BLaER1 (cell line): ENCODE measurements around the gene FLNA.
"Not testable (repeated sequence)": the region's sequence is repeated elsewhere in the genome, so short reads cannot be mapped to it uniquely, and the experiment has no call there.

Experiments used
- H3K27ac ChIP-seq: shearing (Covaris generic); formaldehyde crosslinking; 2 replicates; pipeline ENCODE4 v1.8.1; 2022
- H3K27me3 ChIP-seq: shearing (Covaris generic); formaldehyde crosslinking; 2 replicates; pipeline ENCODE4 v1.8.1; 2022
- H3K36me3 ChIP-seq: shearing (Covaris generic); formaldehyde crosslinking; 2 replicates; pipeline ENCODE4 v1.8.1; 2022
- H3K4me1 ChIP-seq: shearing (Covaris generic); formaldehyde crosslinking; 2 replicates; pipeline ENCODE4 v1.8.1; 2022
- H3K4me2 ChIP-seq: shearing (Covaris generic); formaldehyde crosslinking; 2 replicates; pipeline ENCODE4 v1.8.1; 2022
- H3K4me3 ChIP-seq: shearing (Covaris generic); formaldehyde crosslinking; 2 replicates; pipeline ENCODE4 v1.8.1; 2022
- H3K9ac ChIP-seq: shearing (Covaris generic); formaldehyde crosslinking; 2 replicates; pipeline ENCODE4 v1.8.1; 2022
- H3K9me3 ChIP-seq: shearing (Covaris generic); formaldehyde crosslinking; 2 replicates; pipeline ENCODE4 v1.8.1; 2022
- H4K20me1 ChIP-seq: shearing (Covaris generic); formaldehyde crosslinking; 2 replicates; pipeline ENCODE4 v1.8.1; 2022
- Cebpa-rat ChIP-seq: shearing (Covaris generic); IDR thresholded peaks from 2 replicates; pipeline ENCODE4 v1.8.1; 2022

The FLNA gene

DNA sequence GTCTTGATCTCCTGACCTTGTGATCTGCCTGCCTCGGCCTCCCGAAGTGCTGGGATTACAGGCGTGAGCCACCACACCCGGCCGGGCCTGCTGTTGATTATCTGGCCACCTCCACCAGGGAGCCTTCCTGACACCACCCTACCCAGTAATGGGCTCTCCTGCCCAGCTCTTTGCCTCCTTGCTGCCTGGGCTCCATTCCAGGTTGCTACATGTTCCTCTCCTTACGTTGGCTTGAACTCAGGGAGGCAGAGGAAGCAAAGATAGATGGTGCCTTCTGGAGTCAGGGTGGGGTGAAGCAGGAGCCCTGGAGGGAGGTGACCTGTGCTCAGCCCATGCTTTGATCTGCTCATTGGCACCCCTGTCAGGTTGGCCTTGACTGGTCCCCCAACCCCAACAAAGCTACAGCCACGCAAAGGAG, 26.3 kb downstream of the FLNA start:
- H3K27ac ChIP-seq: peak overlapping the region; percentile 13; the same call in 1 of the 2 replicates
- no peaks in the 10 kb centered on the region for H3K9me3 ChIP-seq
- no peak overlapping the region for H3K9ac ChIP-seq
- peaks cover 19% of the 10 kb centered on the region; the same call in 1 of the 2 replicates for H3K27me3 ChIP-seq
- H4K20me1 ChIP-seq: peaks cover 26% of the 10 kb centered on the region; the same call in 1 of the 2 replicates
- H3K4me1 ChIP-seq: peaks cover 15% of the 10 kb centered on the region
- no peak for TF ChIP-seq Cebpa-rat
- H3K4me3 ChIP-seq: no peak overlapping the region
- no peak overlapping the region; the same call in 1 of the 2 replicates for H3K4me2 ChIP-seq
- peaks cover 46% of the 10 kb centered on the region for H3K36me3 ChIP-seq

DNA sequence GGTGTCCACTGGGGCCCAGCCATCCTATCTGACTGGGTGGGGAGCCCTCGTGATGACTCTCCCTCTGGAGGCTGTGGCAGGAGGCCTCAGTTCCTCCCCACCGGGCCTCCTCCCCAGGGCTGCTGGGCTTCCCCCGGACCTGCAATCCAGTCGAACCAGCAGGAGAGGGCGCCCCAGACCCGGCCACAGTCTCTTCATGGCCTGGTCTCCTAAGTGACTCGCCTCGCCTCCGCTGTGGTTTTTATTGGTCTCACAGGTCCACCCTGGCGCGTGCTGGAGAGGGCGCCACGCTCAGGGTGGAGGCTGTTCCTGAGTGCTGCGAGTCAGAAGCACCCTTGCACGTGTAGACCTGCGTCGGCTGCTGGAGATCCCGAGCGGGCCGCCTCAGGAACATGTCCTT, 30.8 kb downstream of the FLNA start:
- not testable (repeated sequence) for H3K27ac ChIP-seq
- H3K4me1 ChIP-seq: peaks cover 14% of the 10 kb centered on the region

DNA sequence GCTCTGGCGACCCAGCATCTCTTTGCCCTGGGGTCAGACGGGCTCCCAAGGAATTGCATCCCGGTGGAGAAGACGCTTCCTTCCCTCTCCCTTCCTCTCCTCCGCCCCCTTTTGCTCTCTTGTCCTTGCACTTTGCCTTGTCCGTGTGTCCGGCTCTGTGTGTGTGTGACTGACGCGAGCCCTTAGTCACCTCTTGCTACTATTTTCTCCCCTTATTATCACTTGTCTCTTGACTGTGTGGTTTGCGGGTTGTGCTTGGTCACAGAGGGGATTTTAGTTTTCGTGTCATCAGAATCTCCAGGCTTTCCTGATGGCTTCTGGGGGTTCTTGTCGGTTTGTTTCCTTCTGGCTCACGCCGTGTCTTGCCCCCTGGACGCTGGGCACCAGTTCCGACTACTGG, 31.4 kb downstream of the FLNA start:
- H3K27ac ChIP-seq, H4K20me1 ChIP-seq, H3K4me2 ChIP-seq, H3K9me3 ChIP-seq, H3K9ac ChIP-seq, H3K4me1 ChIP-seq, H3K27me3 ChIP-seq, H3K4me3 ChIP-seq, H3K36me3 ChIP-seq: not testable (repeated sequence)

More for the DNA sequence above, 30.8 kb downstream of the FLNA start:
- H3K9ac ChIP-seq, H3K27me3 ChIP-seq, H3K4me2 ChIP-seq, H3K36me3 ChIP-seq, H3K9me3 ChIP-seq, H4K20me1 ChIP-seq, H3K4me3 ChIP-seq: not testable (repeated sequence)

DNA sequence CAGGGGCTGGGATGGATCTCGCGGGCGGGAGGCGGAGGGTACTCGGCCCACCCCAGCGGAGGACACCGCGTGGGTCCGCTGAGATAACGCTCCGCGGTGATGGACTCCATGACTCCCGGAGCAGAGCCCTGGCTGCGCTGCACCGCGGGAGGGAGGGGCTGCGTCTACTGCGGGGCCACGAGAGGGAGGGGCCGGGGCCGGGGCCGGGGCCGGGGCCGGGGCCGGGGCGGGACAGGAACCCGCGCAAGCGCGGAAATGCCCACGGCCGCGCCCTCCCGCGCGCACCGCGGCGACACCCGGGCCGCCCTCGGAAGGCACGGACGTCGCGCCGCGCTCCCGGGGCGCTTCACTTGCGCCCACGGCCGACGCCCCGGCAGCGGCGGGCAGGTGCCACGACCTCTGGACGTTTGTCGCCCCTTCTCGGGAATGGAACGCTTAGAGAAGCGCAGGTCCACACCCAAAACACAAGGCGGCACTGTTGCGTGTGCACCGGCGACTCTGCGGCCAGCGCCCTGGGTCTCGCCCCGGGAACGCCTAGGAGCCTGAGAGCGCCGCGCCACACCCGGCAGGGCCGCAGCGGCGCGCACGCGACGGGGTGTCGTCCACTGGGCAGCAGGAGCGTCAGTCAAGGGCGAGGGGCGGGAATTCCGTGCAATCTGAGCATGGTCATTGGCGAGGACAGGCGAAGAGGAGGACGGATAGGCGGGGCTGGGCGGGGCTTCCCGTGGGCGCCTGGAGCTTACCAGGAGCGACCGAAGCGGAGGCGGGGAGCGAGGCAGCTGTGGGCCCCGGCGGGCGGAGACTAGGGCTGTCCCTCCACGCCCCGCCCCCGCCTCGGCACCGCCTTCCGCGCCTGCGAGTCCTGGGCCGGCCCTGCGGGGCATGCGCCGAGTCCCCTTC, 32.8 kb downstream of the FLNA start:
- not testable (repeated sequence) for H3K9me3 ChIP-seq, H3K36me3 ChIP-seq, H3K9ac ChIP-seq, H3K4me3 ChIP-seq, H3K4me2 ChIP-seq, H3K27me3 ChIP-seq, H3K4me1 ChIP-seq, H4K20me1 ChIP-seq, H3K27ac ChIP-seq

DNA sequence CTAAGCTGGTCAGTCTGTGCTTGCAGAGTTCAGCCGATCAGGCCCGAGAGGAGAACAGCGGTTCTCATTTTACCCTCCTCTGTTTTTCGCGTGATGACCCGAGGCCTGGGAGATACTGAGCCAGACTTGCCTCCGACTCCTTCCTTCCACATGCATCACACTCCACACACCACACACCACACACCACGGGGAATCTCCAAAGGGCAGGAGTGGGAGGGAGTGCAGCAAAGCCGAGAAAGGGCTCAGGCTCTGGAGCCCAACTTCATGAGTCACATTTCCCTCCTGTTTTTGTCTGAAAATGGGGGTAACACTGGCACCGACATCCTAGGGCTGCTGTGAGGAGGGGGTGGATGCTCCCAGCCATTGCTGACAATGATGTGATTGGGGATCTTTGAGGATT, 39.9 kb downstream of the FLNA start:
- H3K4me3 ChIP-seq: no peak overlapping the region
- H3K9me3 ChIP-seq: no peaks in the 10 kb centered on the region
- H3K4me1 ChIP-seq: peaks cover 26% of the 10 kb centered on the region
- peaks cover 10% of the 10 kb centered on the region; the same call in 1 of the 2 replicates for H4K20me1 ChIP-seq
- H3K27ac ChIP-seq: no peak overlapping the region
- H3K4me2 ChIP-seq: no peak overlapping the region; the same call in 1 of the 2 replicates
- H3K27me3 ChIP-seq: peaks cover 70% of the 10 kb centered on the region
- H3K9ac ChIP-seq: no peak overlapping the region
- no peak for TF ChIP-seq Cebpa-rat
- no peaks in the 10 kb centered on the region for H3K36me3 ChIP-seq

DNA sequence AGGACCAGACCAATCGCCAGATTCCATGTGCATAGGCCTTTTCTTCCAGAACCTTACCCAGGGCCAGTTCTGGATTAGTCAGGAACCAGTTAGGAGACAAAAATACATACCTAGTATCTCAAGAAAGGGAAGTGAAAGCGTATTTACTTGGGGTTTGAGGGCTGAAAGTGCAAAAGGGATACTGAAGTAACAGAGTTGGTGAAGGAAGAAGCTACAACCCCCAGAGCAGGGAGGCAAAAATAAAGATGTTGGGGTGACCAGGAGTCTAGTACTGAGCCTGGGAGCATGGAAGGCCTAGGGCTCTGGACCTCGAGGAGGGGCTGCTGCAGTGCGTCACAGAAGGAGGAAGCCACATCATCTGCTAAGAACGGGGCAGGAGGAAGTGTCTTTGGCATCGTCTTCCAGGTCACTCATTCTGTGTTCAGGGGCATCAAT, 40.6 kb downstream of the FLNA start:
- peak overlapping the region; percentile 34 for H3K4me2 ChIP-seq
- peaks cover 10% of the 10 kb centered on the region; the same call in 1 of the 2 replicates for H4K20me1 ChIP-seq
- H3K4me3 ChIP-seq: no peak overlapping the region
- no peaks in the 10 kb centered on the region for H3K36me3 ChIP-seq
- no peak overlapping the region for H3K27ac ChIP-seq
- H3K27me3 ChIP-seq: peaks cover 77% of the 10 kb centered on the region
- TF ChIP-seq Cebpa-rat: no peak
- no peak overlapping the region for H3K9ac ChIP-seq
- H3K9me3 ChIP-seq: no peaks in the 10 kb centered on the region
- H3K4me1 ChIP-seq: peaks cover 32% of the 10 kb centered on the region

DNA sequence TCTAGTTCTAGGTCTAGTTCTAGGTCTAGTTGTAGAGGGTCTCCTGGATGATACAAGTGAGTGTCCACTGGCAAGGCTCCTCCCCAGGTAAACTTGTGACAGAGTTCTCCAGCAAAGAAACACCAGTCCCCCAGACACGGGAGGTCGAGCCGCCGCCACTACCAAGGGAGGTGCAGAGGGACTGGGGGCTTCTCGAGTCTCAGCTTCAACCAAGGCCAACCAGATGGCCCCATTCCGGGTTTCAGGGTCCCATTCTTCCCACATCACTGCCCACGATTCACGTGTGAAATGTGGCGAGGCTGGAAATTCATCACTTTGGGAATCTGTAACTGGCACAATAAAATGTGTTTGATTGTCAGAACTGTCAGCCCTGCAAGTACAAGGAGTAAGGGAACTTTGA, 41.3 kb downstream of the FLNA start:
- peaks cover 37% of the 10 kb centered on the region for H3K4me1 ChIP-seq

DNA sequence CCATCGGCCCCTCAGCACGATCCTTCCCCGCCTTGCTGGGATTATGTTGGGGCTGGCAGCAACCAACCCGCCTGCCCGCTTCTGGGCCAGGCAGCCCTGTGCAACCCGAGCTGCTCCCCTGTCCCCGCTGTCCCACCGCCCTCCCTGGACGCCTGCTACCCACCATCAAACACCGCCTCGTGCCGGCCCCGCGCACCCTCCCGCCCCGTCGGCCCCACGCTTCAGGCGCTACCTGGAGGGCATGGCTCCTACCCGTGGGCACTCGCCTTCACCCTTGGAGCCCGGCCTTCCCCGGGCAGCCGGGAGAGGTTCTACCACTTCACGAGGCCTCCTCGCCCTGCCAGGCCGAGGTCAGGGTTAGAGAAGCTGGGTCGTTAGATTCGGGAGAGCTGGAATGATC, 41.9 kb downstream of the FLNA start:
- Histone ChIP-seq H3K4me3 (no peak overlapping the region), H3K9ac (no peak overlapping the region)

More for the DNA sequence above, 41.3 kb downstream of the FLNA start:
- TF ChIP-seq Cebpa-rat: no peak
- no peaks in the 10 kb centered on the region for H3K9me3 ChIP-seq
- H3K4me3 ChIP-seq: no peak overlapping the region
- no peak overlapping the region for H3K9ac ChIP-seq
- H3K36me3 ChIP-seq: no peaks in the 10 kb centered on the region
- peaks cover 10% of the 10 kb centered on the region; the same call in 1 of the 2 replicates for H4K20me1 ChIP-seq
- peaks cover 83% of the 10 kb centered on the region for H3K27me3 ChIP-seq
- H3K4me2 ChIP-seq: no peak overlapping the region
- no peak overlapping the region for H3K27ac ChIP-seq

DNA sequence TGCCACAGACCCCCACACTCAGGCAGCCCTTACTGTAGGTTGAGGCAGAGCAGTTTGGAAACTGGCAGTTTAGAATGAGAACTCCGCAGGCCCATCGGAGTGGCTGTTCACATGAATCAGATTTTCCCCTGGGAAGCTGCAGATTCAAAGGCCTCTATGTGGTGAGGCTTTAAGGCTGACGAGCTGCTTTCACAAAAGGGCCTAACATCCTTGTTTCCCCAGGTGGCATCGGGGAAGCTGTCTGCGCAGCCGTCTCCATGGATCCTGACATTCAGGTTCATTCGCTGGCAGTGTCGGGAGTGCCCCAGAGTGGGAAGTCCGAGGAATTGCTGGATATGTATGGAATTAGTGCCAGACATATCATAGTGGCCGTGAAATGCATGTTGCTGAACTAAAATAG, 45.1 kb downstream of the FLNA start:
- Histone ChIP-seq H3K4me1 (peaks cover 51% of the 10 kb centered on the region), H3K27me3 (peaks cover 97% of the 10 kb centered on the region), H3K9ac (no peak overlapping the region; the same call in 1 of the 2 replicates), H3K4me2 (peak overlapping the region; percentile 52), H3K4me3 (no peak overlapping the region), H3K27ac (no peak overlapping the region), H3K9me3 (no peaks in the 10 kb centered on the region), H4K20me1 (peaks cover 4% of the 10 kb centered on the region; the same call in 1 of the 2 replicates), H3K36me3 (no peaks in the 10 kb centered on the region)
- no peak for TF ChIP-seq Cebpa-rat

More for the DNA sequence above, 41.9 kb downstream of the FLNA start:
- Histone ChIP-seq H3K4me2 (no peak overlapping the region), H3K9me3 (no peaks in the 10 kb centered on the region), H3K27me3 (peaks cover 89% of the 10 kb centered on the region), H4K20me1 (peaks cover 10% of the 10 kb centered on the region; the same call in 1 of the 2 replicates), H3K27ac (no peak overlapping the region), H3K36me3 (no peaks in the 10 kb centered on the region), H3K4me1 (peaks cover 43% of the 10 kb centered on the region)
- no peak for TF ChIP-seq Cebpa-rat

DNA sequence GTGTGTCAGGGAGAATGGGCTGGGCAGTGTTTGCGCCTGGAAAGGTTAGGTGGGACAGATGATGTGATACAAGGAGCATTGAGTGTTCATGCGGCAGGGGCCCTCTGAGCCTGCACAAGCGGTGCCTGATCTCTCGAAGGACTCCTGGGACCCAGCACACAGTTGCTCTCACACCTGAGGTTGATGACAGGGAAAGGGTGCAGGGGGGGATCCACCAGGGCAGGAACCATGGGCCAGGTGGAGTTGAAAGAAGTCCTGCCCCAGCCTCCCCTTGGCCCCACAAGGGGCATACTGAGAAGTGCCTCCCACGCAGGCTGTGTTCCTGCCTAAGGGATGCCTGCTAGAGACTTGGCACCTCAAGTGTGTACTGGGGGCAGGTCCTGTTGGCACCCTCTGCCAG, 45.8 kb downstream of the FLNA start:
- peaks cover 9% of the 10 kb centered on the region; the same call in 1 of the 2 replicates for H4K20me1 ChIP-seq
- H3K9ac ChIP-seq: no peak overlapping the region
- H3K27me3 ChIP-seq: peaks cover 97% of the 10 kb centered on the region
- H3K4me2 ChIP-seq: peak overlapping the region; percentile 52
- H3K9me3 ChIP-seq: no peaks in the 10 kb centered on the region
- no peak overlapping the region for H3K27ac ChIP-seq
- TF ChIP-seq Cebpa-rat: no peak
- H3K36me3 ChIP-seq: no peaks in the 10 kb centered on the region
- peaks cover 45% of the 10 kb centered on the region for H3K4me1 ChIP-seq
- no peak overlapping the region for H3K4me3 ChIP-seq
